HG02870 (cell line): ENCODE results near the gene CXCR6.

Source experiments
- ATAC-seq: cut with Tn5 transposase; IDR thresholded peaks from one replicate; pipeline ENCODE4 v1.9.1; 2021; ENCODE audit warnings: mild to moderate bottlenecking, moderate library complexity; ENCODE audit not compliant: unreplicated experiment

The CXCR6 gene

DNA sequence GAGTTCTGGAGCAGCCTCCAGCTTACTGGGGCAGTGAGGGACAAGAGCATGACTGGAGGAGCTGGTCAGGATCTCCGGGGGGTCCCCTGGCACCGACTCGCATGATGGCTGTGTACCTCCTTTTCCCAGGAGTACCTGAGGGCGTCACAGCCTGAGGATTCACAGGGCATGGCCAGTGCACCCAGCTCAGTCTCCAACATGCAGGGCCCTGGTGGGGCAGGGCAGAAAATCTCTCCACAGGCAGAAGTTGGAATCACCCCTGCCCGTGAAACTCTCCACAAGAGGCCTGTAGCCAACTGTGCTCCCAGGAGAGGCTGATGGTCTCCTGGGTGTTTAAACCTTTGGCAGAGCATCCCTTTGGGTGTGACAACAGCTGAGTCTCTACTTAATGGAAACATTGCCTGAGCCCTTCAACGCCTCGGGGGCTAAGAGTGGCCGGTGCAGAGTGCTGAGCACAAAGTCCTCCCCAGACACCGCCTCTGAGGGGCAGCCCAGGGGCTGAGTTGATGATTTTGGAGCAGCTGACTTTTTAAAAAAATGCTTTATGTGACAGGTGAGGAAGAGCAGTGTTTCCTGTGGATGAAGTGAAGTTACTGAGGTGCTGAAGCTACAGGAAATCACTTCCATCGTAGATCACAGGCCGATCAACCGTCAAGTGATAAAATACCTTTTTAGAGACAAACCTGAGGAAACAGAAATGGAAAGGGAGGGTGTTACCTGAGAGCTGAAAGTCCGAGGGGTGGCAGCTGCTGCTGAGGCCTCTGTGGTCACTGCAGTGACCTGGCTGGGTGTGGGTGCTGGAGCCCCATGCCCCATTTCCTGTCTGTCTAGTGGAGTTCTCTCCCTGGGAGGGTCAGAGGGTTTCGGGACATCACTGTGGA lies 21.9 kb upstream of the CXCR6 start:
- ATAC-seq: no peak

DNA sequence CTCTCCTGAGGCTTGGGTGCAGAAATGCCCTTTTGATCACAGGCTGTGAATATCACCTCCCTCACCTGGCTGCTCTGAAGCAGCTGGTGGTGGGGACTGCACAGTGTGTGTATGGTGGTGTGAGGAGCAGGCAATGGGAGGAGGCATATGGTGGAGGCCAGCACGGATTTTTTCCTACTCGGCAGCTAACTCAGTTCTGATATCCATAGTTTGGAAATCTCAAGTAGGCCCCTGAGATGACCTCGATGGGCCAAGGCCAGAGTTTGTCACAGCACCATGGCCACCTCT lies 21.3 kb upstream of the CXCR6 start:
- no peak for ATAC-seq

DNA sequence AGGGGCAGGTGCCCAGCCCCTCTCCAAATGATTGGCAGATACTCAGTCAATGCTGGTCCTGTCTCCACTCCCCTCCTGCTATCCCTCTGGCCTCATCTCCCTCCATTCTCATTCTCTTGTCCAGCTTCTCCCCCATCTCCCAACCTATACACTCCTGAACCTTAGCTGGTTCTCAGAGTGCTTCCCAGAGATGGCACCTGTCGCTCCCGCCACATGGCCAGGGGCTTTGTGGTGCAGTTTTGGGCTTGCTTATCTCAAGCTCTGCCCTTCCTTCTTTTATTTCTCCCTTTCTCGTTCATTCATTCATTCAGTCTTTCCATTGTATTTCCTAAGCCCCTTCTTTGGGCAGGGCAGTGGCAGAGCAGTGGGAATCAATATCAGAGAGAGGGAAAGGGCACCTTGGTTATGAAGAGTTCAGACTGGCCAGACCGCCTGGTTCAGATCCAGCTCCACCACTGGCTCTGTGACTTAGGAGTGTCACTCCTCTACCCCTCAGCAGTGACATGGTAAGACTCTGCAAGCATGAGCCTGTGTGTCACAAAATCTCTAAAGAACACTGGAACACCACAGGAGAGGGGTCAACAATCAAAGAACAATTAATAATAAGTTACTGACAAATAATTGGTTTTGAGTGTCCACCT lies 20.2 kb upstream of the CXCR6 start:
- no peak for ATAC-seq

DNA sequence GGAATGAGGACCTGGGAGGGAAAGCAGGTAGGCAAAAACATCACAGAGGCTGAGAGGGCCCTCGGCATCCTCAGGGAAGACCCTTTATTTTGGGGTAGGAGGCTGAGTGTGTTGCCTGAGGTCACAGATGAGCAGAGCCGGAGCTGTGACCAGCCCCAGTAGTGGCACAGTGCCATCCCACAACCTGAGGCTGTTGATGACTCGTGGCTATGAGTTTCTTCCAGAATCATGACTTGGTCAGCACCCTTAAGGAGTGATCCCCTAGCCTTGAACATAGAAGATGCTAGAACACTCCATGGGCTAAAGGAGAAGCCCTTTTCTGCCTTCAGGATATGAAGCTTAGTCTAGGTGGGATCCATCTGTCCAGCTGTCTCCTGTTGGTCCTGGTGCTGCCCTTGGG lies 19.5 kb upstream of the CXCR6 start:
- ATAC-seq: no peak

DNA sequence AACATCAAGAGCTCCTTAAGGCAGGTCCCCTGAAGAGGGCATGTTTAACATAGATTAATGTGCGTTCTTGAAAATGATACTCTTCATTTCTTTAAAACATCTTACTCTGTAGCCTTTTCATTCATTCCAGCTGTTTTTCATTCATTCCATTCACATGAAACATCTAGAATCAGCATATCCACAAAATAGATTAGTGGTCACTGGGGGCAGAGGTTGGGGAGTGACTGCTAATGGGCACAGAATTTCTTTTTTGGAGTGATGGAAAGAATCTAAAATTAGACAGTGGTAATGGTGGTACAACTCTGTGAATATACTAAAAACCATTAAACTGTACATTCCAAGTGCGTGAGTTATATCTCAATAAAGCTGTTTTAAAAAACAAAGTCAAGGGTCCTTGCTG lies 15.4 kb upstream of the CXCR6 start:
- ATAC-seq: no peak

DNA sequence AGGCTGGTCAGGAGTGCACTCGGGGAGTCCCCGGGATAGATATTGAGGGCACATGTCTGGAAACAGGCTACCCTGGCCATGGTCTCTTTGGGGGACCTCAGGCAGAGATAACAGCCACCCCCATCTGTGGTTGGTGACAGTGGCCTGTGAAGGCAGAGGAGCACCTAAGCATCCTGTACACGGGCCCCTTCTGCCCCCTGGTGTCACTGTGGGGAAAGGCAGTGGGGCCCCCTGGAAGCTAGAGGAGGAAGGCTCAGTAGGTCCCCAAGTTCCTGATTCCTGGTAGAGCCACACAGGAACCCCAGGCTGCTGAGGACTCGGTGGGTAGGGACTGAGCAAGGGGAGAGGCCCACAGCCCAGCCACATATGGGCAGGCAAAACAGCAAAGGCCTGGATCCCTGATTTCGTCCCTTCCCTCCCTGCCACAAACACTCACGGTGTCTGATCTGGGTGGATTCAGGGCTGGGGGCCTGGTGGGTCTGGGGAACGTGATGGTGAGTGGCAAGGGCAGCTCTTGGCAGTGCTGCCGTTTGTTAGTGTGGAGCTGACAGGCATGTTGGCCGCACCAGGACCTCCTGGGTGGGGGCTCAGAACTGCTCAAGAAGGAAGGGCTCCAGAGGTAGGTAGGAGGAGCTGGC lies 14.1 kb upstream of the CXCR6 start:
- ATAC-seq: peak; percentile 47

DNA sequence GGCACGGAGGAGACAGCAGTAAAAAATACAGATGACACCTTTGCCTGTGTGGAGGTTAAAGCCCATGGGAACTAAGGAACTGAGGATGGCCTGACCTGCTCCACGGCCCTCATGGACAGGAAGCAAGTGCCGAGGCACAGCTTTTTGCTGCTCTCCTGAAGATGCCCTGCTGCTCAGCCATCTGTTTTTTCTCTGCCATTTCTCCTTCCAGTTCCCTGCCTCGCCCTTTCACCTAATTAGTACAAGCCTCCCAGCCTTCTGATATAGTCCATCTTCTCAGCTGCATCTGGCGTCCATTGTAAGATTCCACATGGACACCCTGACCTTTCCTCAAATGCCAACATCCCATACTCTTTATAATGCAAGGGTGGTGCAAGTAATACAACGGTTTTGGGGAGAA lies 11.8 kb upstream of the CXCR6 start:
- ATAC-seq: no peak

DNA sequence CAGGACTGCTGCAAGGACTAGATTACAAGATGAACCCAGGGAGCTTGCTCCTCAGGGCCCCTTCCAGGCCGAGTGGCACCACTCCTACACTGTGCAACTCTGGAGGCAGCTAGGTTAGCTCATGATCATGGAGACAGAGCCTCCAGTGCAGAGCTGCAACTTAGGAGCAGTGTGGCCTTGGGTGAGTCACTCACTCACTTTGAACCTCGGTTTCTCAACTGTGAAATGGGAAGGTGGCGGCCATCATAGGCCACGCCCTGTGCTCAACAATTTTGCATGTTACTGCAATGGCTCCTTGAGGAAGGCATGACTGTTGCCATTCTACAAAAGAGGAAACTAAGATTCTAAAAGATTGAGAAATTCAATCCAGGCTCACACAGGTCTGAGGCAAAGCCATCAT lies 11.2 kb upstream of the CXCR6 start:
- no peak for ATAC-seq

DNA sequence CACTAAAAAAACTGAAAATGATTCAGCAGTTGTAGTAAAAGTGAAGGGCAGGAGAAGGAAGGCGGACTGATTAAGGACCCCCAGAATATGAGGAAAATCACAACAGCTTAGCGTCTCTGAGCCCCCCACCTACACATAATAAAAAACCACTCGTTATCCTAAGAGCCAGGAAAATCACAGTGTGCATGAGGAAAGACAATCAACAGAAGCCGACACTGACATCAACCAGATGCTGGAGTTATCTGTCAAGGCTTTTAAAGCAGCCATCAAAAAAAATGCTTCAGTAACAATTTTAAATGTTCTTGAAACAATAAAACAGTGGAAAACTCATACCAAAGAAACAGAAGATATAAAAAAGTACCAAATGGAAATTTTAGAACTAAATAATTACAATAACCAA lies 9.7 kb upstream of the CXCR6 start:
- no peak for ATAC-seq

DNA sequence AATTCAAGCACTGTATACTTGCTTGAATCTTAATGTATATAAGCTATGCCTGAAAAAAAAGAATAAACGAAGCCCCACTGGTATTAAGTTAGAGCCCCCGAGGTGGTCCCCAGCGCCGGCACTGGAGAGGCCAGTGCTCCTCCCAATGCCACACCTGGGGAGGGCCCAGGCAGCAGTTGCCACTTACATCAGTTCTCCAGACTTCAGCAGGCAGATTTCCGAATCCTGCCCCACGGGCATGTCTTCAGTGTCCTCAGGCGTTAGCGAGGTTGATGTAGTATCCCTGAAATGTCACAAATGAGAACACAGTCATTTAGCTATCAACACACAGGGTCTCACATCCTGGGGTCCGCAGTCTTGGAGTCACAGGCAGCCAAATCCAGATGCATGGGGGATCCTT lies 7.0 kb upstream of the CXCR6 start:
- ATAC-seq: no peak

DNA sequence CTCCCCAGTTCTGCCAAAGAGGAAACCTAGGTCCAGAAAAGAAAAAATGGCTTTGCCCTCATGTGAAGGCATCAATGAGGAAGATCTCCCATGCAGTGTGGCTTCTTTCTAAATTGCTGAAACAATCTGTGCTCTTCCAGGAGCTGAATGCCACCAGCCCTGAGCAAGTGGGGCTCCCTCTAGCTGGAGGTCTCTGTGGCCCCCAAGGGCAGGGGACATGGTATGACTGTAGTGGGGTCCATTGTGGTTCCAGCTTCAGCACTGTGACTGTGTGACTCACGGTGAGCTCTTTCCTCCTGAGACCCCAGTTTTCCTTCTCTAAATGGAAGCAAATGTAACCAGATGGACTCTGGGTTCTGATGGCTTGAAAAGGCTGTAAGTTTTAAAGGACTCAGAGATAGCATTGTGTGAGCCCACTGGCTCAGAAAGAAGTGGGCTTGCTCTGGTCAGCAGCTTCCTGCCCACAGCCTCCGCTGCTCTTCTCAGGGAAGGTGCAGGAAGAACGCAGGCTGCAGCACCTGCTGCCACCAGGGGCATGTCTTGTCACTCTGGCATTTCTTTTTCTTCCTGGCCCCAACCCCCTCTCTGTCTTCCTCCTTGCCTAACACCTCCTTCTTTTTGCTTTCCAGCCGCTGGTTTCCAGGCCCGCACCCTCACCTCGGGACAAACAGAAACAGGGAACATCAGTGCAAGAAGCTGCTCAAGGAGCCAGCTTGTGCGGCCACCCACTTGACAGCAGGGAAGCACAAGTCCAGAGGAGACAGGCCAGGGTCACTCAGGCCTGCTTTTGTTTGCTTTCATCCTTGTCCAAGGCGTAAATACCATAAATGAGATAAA lies 5.8 kb upstream of the CXCR6 start:
- no peak for ATAC-seq

DNA sequence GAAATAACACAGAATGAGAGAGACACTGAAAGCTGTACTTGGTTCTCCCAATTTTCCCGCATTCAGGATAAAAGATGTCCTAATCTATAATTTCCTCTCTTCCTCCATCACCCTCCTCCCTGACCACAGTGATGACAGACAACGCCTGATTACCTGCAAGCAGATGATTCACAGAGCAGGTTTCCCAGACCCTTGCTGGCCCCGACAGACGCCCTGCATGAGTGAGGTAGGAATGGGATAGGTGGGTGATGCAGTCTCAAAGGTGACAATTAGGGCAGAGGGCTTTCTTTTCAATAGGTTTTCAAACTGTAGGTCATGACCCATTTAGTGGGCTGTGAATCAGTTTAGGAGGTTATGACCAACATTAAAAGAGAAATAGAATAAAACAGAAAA lies 5.2 kb upstream of the CXCR6 start:
- ATAC-seq: no peak

DNA sequence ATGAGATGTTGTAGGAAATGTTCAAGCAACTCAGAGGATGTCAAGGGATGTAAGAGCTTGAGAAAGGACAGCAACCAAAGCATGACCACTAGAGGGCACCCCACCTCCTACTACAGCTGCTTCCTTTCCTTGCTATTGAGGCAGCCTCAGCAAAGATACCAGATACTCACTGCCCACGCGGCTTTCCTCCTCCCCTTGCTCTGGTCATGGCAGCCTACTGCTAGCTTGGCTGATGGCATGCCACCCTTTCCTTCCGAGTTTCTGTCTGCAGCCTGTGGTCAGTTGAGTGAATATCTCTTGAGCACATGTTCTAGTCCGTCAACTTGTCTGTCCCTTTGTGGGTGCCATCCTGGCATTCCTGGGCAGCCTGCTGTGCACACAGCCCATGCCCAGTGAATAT lies 4.4 kb upstream of the CXCR6 start:
- ATAC-seq: no peak

DNA sequence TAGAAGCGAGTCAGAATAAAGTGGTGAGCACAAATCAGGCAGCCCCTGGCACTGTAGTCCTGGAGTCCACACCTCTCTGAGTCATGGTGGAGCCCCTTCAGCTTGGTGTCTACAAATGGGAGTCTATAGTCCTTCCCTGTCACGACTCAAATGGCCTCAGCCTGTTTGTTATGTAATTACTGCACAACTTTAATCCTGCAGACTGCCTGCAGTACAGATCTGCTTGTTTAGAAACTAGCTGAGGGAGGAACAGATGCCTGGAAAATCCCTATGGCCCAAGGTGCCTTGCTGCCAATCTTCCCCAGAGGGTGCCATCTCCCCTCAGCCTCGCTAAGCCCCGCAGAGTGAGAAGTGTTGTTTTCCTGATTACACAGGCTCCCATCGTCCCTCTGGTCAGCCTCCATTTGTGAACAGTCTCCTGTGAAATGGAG lies 3.9 kb upstream of the CXCR6 start:
- ATAC-seq: no peak

DNA sequence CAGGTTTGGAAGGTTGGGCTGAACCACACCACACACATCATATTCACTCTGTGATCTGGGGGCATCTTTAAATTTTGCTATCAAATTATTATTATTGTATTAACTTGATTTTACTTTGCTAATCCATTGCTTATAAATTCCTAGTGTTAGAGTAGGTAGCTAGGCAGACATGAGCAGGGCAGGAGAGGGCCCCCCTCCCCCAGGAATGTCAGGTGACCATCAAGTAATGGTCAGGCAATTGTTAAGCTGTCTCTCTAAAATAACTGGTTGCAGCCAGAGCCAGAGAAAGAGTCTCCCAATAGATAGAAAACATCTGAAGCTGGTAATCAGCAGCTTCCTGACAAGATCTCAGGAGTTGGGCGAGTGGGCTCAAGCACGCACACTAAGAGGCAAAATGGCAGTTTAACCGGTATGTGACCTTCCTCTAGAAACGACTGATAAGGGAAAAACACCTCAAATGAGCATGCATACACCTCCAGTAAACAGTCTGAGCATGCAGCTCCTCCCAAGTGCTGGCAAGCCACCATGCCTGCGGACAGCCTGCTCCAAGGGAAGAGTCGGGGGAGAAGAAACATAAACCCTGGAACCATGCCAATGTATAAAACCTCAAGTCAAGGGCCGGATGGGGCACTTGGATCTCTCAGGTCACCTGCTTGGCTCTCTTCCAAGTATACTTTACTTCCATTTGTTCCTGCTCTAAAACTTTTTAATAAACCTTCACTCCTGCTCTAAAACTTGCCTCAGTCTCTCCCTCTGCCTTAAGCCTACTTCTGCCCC lies 3.1 kb upstream of the CXCR6 start:
- ATAC-seq: no peak

DNA sequence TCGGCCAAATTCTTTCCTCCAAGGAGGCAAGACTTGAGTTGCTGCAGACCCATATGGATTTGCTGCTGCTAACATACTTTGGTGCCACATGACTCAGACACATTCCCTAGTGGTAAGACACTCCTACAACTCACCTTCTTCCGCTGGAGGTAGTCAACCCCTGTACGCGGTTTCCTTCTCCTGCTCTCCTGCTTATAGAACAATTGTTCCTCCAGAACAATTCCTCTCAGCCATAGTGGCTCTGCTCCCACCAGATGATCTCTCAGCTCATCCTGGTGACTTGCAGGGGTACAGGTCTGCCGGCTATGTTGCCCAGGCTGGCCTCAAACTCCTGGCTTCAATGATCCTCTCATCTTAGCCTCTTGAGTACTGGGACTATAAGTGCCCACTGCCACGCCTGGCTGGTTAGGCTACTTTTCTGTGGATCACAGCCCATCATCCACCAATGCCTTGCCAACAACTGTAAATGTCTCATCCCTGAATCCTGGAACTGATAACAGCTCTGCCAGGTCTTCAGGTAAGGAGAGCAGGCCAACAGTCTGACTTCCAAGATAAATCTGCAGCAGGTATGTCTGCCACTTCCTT lies 2.4 kb upstream of the CXCR6 start:
- ATAC-seq: no peak

DNA sequence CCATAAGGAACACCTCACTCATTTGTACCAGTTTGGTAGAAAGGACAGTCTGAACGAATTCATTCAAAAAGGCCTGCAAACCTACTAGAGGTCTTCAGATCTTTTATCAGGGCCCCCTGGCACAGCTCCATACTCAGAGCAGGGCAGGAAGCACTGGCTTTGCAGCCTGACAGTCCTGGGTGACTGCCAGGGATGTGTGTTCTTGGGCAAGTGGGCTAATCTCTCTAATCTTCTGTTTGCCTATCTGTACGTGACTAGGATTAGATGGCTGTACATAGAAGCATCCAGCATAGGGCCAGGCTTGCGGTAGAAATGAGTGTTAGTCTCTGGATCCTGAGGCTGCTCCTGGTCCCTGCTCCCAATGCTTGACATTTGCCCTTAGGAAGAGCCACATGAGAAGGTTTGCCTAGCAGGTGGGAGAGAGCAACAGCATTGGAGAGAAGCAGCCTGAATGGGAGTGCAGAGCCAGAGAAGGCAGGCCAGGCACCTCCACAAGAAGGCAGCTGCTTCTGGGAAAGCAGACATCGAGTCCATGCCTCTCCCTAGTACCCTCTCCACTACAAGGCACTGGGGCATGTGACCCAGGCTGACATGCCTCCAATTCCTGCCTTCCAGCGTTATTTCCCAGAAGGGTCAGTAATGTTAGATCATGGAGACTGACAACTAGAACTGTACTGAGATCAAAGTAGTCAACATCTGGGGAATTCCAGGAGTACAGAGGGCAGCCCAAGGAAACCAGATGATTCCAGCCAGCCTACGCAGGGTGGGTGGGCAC lies 1.0 kb upstream of the CXCR6 start:
- ATAC-seq: no peak

DNA sequence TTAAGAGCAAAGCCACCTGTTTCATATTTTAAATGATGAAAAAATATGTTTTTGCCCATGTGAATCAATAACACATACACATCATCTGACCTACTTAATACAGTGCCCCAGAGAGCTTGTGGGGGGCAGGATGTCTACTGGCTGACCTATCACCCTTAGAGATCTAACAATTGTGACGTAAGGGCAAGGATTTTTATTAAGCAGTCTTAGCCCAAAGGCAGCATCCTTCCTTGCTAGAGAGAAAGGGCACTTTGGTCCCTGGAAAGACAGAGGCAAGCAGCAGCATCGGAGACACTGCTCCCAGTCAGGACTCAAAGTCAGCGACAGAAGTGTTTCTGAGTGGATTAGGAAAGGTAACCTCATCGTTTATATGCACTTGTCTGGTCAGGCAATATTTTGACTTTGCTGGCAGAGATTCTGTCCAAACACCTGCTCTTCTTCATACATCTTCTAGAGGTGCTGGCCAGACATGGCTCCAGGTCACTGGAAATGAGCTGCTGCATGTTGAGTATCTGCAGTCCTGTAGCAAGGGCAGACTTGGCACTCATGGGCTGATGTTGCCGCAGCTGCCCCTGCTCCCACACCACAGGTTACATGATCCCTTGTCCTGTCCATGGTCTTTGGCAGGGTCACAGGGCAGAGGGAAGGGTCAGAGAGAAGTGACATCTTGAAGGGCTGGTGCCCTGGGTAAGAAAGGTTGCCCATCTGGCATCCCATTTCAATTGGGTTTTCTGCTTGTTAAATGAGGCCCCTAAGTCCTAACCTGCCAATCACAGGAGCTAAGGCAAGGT lies 1.8 kb downstream of the CXCR6 start:
- no peak for ATAC-seq

DNA sequence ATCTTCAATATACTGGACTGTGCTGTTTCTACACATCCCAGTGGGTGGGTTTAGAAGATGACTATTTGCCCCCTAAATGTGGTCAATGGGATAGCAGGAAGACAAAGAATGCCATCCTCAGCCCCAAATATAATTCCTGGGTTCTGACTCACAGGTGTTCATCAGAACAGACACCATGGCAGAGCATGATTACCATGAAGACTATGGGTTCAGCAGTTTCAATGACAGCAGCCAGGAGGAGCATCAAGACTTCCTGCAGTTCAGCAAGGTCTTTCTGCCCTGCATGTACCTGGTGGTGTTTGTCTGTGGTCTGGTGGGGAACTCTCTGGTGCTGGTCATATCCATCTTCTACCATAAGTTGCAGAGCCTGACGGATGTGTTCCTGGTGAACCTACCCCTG lies 3.0 kb downstream of the CXCR6 start:
- ATAC-seq: no peak
